Measurements from ENCODE around the gene TMEM244.
"Not testable (repeated sequence)": the region's sequence is repeated elsewhere in the genome, so short reads cannot be mapped to it uniquely, and the experiment has no call there.

The TMEM244 gene

DNA sequence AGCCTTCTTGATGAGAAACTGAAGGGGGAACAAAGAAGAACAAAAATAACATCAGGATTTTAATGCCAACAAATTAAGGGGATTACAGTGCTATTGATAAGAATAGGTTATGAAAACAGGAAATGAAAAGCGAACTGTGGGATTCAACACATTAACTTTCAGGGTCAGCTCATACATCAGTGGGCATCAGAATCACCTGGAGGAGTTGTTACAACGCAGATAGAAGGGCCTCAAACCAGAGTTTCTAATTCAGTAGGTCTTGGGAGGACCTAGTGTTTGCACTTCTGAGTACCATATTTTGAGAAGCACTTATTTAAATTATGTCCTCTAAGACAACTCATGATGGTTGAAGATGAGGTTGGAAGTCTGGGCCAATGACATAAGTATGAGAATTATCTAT is 5.6 kb upstream of the TMEM244 start:
- no peak for DNase-seq

DNA sequence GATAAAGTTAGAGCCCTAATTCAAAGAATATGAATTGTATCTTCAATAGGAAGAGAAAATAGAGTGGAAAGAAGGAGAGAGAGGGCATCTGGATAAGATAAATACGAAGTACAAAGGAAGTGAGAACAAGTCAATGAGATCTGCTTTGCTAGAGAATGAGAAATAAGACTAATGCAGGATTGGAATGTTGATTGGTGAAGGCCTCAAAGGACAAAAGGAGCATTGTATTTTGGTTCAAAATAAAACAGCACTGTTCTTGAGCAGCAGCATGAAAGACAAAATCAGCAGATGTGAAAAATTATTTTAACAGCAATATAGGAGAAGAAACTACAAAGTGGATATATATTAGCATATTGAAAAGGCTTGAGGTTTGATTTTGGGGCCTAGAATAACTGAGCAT is 5.1 kb upstream of the TMEM244 start:
- DNase-seq = no peak

DNA sequence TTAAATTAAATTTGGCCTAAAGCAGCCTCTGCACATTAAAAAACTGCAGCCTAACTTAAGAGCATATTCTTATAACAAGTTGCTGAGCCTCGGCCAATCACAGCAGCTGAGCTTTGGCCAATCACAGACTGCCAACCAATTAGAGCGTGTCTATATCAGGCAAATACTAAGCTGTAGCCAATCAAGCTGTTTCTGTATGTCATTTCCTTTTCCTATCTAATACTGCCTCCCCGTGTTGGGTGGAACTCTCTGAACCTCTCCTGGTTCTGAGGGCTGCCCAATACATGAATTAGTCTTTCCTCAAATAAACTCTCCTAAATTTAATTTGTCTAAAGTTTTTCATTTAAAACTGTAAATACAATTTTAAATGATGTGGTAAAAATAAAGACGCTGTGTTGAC is 3.9 kb upstream of the TMEM244 start:
- no peak for DNase-seq

DNA sequence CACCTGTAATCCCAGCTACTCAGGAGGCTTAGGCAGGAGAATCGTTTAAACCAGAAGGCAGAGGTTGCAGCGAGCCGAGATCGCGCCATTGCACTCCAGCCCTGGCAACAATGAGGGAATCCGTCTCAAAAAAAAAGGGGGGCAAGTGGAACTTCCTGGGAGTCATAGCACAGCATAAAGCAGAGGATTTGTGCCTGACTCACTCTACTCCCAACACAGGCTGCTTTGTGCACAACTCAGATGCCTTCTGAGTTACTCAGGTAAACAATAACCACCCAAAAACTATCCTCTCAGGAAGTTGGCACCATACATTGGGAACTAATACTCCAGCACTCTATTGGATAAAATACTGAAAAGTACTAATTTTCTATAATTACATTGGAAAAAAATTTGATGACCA is 2.5 kb upstream of the TMEM244 start:
- no peak for DNase-seq

DNA sequence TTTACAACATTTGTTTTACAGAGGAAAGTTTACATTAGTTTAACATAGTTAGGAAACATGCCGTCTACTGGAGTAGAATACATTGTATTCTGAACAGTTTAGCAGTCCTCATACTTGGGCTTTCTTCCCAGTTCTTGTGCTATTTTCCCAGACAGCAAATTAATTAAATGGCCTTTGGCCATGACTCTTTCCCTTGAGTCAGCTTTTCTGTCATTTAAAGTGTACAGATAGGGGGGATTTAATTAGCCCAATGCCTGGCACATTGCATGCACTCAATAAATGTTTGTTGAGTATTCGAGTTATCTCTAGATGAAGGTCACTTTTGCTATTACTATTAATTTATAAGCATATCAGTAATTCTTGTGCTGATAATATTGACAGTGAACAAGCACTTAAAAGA is 1.6 kb downstream of the TMEM244 start:
- no peak for DNase-seq

DNA sequence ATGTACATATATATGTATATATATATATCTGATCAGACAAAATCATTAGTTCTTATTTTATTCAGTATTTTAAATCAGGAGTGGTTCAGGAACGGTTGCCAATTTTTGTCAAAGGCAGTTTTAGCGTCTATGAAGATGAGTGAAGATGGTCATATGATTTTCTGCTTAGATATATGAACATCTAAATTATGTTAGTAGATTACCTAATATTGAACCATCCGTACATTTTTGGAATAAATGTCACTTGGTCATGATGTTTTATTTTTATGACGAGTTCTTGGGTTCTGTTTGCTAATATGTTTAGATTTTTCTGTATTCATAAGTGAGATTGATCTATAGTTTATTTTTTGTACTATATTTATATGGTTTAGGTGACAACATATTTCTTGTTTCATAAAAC is 3.3 kb downstream of the TMEM244 start:
- no peak for DNase-seq

DNA sequence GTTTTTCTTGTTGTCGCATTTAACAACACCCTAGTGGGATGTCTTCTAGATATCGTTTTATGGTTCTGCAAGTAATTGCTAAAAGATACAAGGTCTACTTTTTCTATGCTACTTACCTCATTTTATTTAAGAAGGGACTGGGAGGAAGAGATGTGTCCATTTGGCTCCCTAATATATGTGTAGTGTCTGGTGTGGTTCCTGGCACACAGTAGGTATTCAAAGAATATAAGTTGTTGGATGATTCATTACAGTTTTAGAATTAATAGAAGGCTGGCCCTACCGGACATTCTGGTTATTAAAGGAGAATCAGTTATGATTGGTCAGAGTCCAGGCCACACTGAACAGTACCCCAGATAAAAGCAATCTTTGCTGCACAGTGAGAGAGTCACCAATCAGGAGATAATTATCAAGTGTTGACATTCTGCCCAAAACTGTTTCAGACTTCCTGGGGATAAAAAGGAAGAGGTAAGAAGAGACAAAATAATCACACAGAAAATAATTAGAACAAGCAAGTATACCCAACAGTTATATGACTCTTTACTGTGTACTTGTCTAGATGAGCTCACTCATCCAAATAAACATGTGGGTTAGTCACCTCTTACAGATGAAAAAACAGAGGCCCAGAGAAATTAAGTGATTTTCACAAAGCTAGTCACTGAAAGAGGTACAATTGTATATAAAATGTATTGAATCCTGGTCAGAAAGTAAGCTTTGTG is 7.0 kb downstream of the TMEM244 start:
- no peak for DNase-seq

DNA sequence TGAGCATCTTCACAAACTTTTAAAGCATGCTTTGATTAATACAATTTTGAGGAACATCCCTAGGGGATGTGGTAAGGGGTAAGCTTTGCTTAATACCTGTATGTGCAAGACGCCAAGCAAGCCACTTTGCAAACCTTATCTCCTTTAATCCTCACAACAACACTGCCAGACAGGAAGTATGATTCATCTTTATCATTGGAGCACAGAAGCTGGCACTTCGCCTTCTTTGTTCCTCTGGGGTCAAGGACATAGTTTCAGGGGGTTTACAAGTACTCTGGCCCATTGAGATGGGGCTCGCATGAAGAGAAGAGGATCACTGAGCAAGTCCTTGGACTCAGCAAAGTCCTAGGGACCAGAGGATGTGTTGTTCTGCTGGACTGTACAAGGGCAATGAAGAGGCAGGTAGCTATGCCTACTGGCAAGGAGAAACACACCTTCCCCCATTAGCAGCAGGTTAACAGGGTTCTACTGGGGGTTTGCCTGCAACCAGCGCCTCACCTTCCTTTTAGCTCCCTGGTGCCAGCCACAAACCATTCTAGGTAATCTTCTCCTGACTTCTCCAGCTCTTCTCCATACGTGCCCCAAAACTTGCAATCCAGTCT is 8.8 kb downstream of the TMEM244 start:
- DNase-seq = peak in 1 of 2 donors; percentile 52

DNA sequence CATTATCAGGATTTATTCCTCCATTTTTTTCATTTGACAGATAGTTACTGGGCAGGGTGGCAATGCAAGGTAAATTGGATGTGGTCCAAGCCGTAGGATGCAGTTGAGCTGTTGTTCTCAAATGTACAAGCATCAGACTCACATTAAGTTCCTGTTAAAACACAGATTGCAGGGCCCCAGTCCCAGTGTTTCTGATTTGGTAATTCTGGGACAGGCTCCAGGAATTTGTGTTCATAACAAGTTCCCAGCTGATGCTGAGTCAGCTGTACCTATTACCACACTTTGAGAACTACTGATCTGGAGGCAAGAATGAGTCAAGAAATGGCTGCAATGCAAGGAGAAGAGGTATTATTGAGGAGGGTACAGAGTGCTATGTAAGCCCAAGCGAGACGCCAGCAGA is 11.7 kb downstream of the TMEM244 start:
- no peak for DNase-seq

DNA sequence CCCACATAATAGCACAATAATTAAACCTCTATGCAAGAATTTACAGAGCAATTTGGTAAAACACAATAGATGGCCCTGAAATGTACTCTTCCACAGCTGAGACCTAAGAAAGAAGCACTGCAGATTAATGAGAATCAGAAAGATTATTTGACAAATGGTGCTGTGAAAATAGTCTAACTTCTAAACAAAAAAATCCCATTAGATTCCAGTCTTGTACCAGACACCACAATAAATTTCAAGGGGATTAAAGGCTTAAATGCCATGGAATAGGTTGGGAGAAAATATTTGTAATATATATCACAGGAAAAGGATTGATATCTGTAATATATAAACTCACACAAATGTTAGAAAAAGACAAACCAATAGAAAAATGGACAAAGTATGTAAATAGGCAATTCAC is 14.4 kb downstream of the TMEM244 start:
- DNase-seq = no peak

DNA sequence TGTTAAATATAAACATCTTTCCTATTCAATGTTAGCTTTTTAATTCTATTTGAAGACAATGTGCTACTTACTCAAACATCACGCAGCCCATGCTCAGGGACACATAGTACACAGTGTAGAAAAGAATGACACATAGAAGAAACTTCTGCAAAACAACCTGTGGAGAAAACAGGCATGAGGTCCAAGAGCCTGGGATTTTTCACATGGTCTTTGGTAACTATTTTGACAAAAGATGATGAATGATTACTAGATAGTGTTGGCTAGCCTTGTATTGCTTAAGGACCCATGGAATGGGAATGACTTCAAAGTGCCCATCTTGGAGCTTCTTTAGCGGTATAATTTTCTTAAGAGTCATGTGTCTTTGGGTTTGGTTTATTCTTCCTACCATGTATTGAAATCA is 15.4 kb downstream of the TMEM244 start:
- DNase-seq = no peak

DNA sequence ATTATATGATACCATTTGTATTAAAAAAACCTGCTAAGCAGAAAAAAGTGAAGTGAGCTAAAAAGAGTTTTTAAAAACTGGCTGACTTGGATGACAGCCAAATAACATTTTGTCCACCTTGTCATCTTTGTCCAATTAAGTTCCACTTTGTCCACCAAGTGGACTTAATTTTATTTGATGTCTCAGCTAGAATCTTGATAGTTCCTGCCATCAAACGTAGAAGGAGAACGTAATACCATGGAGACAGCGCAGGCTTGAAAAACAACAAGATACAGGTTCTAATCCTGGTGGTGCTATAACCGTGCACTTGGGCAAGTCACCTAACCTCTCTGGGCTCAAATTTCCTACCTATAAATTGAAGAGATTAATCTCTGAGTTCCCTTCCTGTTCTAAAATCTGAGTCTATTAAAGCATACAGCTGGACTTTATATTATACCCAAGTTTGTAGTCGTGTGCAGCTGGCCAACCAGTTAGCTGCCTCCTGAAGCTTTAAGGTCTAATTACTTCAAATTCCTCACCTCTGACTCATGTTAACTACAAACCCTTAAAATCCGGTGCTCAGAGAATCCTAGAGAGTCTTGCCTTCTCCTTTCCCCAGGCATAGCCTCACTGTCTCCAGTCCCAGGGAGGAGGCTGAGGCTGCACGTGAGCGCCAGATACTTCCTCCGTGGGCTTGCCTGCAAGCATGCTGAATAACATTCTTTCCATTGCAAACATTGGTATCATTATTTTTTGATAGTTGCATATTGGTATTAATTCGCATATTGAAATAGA is 16.8 kb downstream of the TMEM244 start:
- DNase-seq = no peak

DNA sequence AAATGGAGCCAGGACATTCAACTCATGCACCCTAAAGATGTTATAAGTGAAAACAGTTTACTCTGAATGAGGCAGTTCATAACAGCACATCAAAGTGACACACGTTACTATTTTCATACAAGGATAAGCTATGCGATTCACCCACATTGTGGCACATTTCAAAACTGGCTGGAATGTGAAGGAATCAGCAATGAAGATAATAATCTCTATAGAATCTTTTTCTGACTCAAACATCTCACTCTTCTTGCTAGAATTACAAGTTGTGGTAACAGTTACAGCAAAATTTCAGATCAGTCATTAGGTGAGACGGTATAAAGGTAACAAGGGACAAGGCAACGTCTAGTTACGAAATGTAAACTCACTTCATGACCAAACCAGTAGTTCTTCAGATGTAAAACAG is 17.5 kb downstream of the TMEM244 start:
- DNase-seq = no peak

DNA sequence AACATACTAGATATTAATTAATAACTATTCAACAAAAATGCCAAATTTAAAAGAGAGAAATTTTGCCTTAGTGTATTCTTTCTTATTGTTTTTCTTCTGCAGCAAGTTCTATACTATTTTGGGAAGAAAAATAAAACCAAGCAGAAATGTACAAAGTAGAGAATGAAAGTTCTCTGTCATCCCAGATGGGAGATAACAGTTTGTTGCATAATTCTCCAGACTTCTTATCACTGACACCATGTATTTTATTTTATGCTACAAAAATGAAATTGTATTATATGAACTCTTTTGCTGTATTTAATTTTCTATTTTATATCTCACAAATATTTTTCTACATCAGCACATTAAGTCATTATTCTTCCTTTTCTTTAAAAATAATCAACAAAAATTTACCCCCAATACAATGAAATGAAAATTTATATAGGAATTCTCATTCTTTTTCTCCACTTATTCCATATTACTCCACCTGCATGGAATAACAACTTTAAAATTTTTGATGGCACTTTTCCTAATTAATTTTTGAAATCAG is 18.2 kb downstream of the TMEM244 start:
- DNase-seq = no peak

DNA sequence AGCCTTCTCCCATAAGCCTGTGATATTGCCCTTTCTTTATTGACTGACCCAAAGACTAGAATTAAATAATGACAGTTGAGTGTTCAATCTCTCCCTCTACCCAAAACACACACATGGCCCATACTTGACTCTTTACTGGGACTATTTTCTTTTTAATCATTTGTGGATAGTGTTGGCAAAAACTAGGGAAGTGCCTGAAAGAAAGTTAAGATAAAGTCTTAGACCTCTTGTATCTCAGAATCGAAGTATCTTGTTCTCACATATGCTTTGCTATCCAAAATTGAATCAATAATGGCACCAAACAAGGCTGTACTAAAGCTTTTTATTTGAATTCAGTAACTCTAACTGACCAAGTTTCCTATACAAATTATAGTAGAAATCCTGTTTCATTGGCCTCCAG is 19.0 kb downstream of the TMEM244 start:
- no peak for DNase-seq

DNA sequence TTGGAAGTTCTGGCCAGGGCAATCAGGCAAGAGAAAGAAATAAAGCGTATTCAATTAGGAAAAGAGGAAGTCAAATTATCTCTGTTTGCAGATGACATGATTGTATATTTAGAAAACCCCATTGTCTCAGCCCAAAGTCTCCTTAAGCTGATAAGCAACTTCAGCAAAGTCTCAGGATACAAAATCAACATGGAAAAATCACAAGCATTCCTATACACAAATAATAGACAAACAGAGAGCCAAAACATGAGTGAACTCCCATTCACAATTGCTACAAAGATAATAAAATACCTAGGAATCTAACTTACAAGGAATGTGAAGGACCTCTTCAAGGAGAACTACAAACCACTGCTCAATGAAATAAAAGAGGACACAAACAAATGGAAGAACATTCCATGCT is 21.6 kb downstream of the TMEM244 start:
- DNase-seq = not testable (repeated sequence)

DNA sequence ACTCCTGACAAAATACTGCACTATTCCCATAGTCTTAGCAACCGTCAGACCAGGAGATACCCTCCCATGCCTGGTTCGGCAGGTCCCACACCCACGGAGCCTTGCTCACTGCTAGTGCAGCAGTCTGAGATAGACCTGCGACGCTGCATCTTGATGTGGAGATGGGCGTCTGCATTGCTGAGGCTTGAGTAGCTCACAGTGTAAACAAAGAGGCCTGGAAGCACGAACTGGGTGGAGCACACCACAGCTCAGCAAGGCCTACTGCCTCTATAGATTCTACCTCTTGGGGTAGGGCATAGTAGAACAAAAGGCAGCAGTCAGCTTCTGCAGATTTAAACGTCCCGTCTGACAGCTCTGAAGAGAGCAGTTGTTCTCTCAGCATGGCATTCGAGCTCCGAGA is 25.4 kb downstream of the TMEM244 start:
- no peak for DNase-seq

DNA sequence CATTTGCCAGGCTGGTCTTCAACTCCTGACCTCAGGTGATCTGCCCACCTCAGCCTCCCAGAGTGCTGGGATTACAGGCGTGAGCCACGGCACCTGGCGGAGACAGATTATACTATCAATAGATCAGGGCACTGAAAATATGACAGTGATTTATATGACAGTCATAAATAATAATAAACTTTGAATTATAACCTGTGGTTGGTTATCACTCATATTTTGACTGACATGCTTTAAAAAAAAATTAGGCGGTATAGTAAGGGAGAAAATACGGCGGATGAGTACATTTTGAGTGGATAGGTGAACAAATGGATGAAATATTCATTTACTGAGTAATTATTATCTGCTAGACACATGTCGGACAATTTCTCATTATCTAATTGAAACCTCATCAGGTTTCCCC is 28.8 kb downstream of the TMEM244 start:
- DNase-seq = no peak

DNA sequence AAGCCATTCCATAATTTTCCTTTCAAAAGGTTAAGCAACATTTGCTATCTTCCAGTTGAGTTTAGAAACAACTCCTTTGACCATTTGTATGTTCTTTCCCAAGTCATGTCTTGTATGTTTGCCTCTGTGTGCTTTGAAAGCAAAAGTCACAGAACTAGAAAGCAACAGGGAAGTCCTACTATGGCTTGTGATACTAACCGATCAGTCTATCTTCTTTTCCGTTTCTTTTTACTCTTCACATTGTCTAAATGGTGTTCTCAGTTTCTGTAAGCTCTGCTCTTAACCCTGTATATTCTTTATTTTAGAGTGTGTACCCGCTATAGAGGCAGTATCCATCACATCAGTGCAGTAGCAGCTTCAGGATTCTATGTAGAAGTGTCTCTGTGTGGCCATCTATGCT is 32.9 kb downstream of the TMEM244 start:
- no peak for DNase-seq

DNA sequence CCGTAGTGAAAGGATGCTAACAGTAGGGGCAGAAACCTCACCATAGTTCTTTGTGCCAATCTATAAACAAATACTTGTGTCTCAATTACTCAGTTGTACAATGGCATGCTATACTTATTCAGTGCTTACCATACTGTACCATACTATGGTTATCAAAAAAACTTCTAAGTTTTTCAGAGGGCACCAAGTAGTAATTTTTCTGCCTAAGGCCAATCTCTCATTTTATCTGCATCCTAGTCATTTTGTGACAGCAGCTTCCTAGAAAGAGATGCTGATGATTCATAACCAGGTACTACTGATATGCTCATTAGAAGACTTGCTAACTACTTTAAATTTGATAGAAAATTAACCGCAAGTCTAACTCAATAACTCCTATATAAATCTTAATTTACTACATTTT is 42.9 kb downstream of the TMEM244 start:
- no peak for DNase-seq

DNA sequence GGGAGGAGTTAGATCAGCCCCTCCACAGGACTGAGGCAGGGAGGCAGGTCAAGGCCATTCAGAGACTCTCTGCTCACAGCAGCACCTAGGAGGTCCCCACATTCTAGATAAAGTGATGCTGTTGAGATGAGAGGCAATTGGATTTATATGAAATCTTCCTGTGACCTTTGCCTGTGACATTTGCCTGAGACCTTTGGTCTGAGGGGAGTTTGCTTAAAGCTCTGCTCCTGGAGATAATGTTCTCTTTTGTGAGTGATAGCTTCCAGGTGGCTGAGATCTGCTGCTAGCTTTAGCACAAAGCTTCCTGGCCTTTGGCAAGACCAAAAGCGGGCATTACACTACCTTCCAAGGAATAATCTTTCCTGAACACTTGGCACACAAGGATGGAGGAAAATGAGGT is 43.3 kb downstream of the TMEM244 start:
- DNase-seq = no peak

DNA sequence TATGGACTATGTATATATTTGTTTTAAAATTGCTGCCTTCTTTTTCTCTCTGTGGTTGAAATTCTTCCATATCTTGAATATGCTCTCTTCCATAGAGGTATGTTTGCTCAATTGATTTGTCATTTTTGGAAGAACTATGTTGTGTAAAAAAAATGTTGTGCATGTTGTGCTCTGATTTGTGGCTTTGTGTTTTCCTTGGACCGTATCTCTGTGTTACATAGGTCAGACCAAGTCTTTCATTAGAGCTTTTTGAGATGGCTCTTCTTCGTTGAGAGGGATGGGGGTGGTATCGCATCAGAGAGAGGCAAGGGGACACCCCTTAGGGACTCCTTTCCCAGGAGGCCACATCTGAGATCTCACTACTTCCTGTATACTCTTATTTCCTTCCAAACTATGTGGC is 43.8 kb downstream of the TMEM244 start:
- DNase-seq = no peak

DNA sequence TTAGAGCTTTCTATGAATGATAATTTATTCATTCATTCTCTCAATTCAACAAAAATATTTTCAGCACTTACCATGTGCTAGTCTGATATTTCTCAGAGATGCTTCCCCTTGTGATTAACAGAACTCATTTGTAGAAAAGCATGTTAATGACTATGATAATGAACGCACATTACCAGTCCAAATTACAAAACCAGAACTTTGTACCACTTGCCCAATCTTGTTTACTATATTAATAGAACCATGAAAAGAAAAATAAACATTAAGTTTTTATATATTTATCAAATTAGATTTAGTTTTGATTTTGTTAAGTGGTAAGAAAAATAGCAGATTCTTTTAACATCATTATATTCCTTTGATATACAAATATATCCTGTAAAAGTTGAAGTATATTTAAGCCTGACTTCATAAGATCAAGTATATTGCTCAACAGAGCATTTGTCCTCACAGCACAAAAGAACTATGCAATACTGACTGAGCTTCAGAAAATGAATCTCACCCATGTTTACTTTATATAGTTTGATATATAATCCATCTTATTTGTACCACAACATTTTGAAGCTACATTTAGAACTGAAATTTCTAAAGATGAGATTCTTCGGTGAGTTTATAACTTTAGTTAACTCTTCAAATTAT is 48.9 kb downstream of the TMEM244 start:
- DNase-seq = no peak

DNA sequence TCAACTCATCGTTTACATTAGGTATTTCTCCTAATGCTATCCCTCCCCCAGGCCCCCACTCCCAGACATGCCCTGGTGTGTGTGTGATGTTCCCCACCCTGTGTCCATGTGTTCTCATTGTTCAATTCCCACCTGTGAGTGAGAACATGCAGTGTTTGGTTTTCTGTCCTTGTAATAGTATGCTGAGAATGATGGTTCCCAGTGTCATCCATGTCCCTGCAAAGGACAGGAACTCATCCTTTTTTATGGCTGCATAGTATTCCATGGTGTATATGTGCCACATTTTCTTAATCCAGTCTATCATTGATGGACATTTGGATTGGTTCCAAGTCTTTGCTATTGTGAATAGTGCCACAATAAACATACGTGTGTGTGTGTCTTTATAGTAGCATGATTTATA is 54.0 kb downstream of the TMEM244 start:
- not testable (repeated sequence) for DNase-seq

Data from bone marrow (tissue), 2 donors.